GM12801 (cell line): Measurements from ENCODE around the gene FLII.

ENCODE experiments used
- TF ChIP-seq, protein P1 (sequence below): IDR thresholded peaks from one replicate; pipeline ENCODE4 v1.5.1; 2011; ENCODE audit warnings: control low read depth; ENCODE audit not compliant: insufficient read length; ENCODE audit errors: extremely low read depth

Gene FLII

DNA sequence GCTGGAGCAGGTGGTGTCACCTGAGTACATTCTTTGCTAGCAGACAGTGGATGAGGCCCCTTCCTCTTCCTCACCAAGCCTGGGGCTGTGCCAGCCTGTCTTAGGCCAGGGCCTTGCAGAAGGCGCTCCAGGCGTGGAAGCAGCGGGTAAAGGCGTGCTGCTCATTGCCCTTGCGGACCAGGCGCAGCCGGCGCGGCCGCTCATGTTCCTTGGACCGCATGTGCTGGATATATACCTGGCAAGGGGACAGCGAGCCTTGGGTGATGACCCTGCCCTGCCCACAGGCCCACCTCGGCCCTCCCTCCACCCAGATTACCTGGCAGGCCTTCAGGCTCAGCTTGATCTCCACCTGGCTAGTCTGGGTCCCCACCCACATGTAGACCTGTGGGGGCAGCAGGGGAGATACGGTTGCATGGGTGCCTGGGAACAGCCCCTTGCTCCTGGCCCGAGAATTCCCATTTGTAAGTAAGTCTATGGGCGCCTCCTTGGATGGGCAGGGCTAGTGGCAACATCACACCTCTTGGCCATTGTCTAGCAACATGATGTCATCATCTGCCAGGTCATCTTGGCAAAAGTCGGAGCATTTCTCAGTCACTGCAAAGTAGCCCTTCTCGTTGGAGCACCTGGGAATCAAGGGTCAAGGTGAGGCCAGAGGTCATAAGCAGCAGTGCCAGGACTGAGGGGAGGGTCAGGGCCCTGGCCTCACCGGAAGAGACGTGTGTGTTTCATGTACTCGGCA is 13.3 kb downstream of the FLII start:
- TF ChIP-seq, protein P1, sequence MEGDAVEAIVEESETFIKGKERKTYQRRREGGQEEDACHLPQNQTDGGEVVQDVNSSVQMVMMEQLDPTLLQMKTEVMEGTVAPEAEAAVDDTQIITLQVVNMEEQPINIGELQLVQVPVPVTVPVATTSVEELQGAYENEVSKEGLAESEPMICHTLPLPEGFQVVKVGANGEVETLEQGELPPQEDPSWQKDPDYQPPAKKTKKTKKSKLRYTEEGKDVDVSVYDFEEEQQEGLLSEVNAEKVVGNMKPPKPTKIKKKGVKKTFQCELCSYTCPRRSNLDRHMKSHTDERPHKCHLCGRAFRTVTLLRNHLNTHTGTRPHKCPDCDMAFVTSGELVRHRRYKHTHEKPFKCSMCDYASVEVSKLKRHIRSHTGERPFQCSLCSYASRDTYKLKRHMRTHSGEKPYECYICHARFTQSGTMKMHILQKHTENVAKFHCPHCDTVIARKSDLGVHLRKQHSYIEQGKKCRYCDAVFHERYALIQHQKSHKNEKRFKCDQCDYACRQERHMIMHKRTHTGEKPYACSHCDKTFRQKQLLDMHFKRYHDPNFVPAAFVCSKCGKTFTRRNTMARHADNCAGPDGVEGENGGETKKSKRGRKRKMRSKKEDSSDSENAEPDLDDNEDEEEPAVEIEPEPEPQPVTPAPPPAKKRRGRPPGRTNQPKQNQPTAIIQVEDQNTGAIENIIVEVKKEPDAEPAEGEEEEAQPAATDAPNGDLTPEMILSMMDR = no peak

DNA sequence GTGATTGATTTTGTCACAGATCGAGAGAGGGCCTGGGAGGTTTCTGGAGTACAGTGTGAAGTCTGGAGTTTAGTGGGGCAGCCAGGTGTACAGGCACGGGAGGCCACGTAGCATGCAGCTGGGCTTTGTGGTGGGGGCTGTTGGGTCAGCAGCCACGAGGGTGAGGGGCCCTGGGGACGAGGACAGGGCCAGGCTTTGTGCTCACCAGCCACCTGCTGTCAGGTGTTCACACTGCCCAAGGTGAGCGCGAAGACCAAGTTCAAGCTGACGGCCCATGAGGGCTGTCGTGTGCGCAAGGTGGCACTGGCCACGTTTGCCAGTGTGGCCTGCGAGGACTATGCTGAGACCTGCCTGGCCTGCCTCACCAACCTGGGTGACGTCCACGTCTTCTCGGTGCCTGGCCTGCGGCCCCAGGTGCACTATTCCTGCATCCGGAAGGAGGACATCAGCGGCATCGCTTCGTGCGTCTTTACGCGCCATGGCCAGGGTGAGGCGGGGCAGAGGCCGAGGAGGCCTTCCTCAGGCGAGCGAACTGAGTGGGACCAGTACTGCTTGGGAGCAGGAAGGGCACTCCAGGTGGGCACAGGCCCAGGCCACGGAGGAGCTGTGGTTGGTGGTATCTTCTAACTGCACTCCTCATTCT is 17.2 kb downstream of the FLII start:
- TF ChIP-seq, protein P1 = no peak

DNA sequence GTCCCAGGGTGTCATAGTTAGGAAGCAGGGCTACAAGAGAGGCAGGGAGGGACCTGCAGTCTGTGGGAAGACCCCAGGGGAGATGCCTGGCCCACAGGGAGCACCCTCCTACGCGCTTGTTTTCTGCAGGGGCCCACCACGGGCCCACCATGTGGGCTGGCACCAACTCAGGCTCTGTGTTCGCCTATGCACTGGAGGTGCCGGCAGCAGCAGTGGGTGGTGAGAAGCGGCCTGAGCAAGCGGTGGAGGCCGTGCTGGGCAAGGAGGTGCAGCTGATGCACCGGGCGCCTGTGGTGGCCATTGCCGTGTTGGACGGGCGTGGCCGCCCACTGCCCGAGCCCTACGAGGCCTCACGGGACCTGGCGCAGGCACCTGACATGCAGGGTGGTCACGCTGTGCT is 18.1 kb downstream of the FLII start:
- TF ChIP-seq, protein P1 = no peak

DNA sequence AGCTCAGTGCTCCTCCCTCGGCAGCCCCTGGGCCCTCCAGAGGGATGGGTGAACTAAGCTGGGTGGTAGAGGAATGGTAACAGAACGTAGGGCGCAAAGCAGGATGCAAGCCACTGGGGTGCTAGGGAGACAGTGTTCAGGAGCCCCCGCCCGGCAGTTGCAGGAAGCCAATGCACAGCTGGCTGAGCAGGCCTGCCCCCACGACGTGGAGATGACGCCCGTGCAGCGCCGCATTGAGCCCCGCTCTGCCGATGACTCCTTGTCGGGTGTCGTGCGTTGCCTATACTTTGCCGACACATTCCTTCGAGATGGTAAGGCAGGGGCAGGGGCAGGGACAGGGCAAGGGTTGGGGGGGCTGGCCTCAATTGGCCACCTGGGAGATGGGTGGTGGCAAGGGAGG is 20.2 kb downstream of the FLII start:
- TF ChIP-seq, protein P1 = no peak

DNA sequence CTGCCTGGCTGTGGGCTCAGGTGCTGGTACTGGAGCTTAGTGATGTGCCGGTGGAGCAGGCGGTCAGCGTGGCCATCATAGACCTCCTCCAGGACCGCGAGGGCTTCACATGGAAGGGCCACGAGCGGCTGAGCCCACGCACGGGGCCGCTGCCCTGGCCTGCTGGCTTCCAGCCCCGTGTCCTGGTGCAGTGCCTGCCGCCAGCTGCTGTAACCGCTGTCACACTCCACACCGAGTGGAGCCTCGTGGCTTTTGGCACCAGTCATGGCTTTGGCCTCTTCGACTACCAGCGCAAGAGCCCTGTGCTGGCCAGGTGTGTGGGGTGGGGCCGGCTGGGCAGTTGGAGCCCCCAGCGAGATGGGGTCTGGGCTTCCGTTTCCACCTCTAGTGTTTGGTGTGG is 21.1 kb downstream of the FLII start:
- TF ChIP-seq, protein P1 = no peak

DNA sequence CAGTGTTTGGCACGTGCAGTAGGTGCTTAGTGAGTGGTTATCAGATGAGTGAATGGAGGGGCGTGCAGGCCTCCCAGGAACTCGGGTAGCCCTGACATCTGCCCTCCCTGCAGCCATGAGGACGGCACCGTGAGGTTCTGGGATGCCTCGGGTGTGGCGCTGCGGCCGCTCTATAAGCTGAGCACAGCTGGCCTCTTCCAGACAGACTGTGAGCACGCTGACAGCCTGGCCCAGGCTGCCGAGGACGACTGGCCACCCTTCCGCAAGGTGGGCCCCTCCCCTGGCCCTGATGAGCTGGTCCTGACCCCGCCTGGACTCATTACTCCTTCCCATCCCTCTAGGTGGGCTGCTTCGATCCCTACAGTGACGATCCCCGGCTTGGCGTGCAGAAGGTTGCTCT is 22.0 kb downstream of the FLII start:
- TF ChIP-seq, protein P1 = no peak

DNA sequence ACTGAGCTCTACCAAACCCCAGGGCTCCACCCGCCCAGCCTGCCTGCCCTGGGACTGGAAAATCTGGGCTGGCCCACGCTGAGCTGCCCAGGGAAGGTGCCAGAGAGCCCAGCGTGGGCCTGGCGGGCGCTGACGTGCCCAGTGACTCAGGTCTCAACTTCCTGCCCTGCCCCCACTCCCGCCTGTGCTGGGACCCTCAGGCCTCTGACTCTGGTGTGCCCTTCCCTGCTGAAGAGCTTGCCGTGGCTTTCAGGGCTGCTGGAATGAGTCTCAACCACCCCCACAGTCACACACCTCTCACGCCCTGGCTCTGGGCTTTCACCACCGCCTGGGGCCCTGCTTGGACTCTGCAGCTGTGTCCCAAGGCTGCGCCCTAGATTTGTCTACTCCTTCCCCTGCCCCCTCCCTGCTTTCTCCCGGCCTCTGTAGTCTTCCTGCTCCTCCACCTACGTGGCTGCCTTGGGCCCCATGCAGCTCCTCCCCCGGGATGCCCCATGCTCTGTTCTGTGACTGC is 22.7 kb downstream of the FLII start:
- TF ChIP-seq, protein P1 = no peak
